ENCODE results near the gene GABRR1. TPM values are rescaled to one million over a fixed set of nuclear protein-coding genes. Genes with fewer than 3 reads are reported as not detected.
A peak's percentile ranks its signal among the peaks of the same experiment; 100 is the strongest.

GABRR1 gene
- total and polyA plus RNA-seq, 9 donors = 0.07 TPM; not detected in 8

GRCh38 chr6:89160331-89161092, 56.6 kb downstream of the GABRR1 start:
- Histone ChIP-seq H3K4me1 (ENCODE audit: insufficient read depth) (peaks cover 1% of the 10 kb centered on the region), H3K36me3 (no peaks in the 10 kb centered on the region), H3K9me3 (no peaks in the 10 kb centered on the region), H3K4me3 (no peak overlapping the region), H3K27ac (no peak overlapping the region), H3K27me3 (no peaks in the 10 kb centered on the region)
- TF ChIP-seq CTCF (IDR thresholded peaks at IDR 0.05) = no peak
- TF ChIP-seq EP300 (IDR thresholded peaks at IDR 0.05) = no peak
- TF ChIP-seq POLR2A (IDR thresholded peaks at IDR 0.05) = no peak
- intact Hi-C loops (cut with DNase I) = no loop called here
- WGBS, 3 donors = 96 to 99% (median 97%) methylated on average over 4 of the region's 4 CpGs
- no peak for DNase-seq

GRCh38 chr6:89154131-89154530, 63.0 kb downstream of the GABRR1 start:
- no peaks in the 10 kb centered on the region for H3K4me1 ChIP-seq (ENCODE audit: insufficient read depth)
- H3K27ac ChIP-seq = no peak overlapping the region
- H3K9me3 ChIP-seq = no peaks in the 10 kb centered on the region
- no peaks in the 10 kb centered on the region for H3K27me3 ChIP-seq
- no peak overlapping the region for H3K4me3 ChIP-seq
- no peak for DNase-seq
- WGBS, 3 donors = 84 to 92% (median 87%) methylated on average over 1 of the region's 1 CpG
- intact Hi-C loops (cut with DNase I) = no loop called here
- no peaks in the 10 kb centered on the region for H3K36me3 ChIP-seq
- TF ChIP-seq CTCF (IDR thresholded peaks at IDR 0.05) = no peak
- no peak for TF ChIP-seq EP300 (IDR thresholded peaks at IDR 0.05)
- TF ChIP-seq POLR2A (IDR thresholded peaks at IDR 0.05) = no peak

GRCh38 chr6:89148016-89148750, 69.0 kb downstream of the GABRR1 start:
- peak in 1 of 5 donors; percentile 25 for DNase-seq
- 95 to 96% (median 95%) methylated on average over 17 of the region's 17 CpGs for WGBS, 3 donors
- H3K4me1 ChIP-seq (ENCODE audit: insufficient read depth) = peaks cover 6% of the 10 kb centered on the region
- H3K36me3 ChIP-seq = no peaks in the 10 kb centered on the region
- intact Hi-C loops (cut with DNase I) = loop anchor here in 2 of 4 donors (10.0 kb wide), 1 partner anchor 63 kb away; the partner anchor contains the start of gene PNRC1 (in 2 of the 2)
- H3K9me3 ChIP-seq = no peaks in the 10 kb centered on the region
- TF ChIP-seq EP300 (IDR thresholded peaks at IDR 0.05) (no peak), CTCF (IDR thresholded peaks at IDR 0.05) (no peak), POLR2A (IDR thresholded peaks at IDR 0.05) (no peak)
- no peak overlapping the region for H3K4me3 ChIP-seq
- H3K27me3 ChIP-seq = no peaks in the 10 kb centered on the region
- no peak overlapping the region for H3K27ac ChIP-seq

- intact Hi-C loops (cut with DNase I) = loop anchor here in 2 of 4 donors (10.0 kb wide), 1 partner anchor 62 kb away; the partner anchor contains the start of gene PNRC1 (in 2 of the 2)
- peak overlapping the region; percentile 82 to 97 for H3K27ac ChIP-seq
- H3K4me3 ChIP-seq = peak overlapping the region; percentile 77
- H3K9me3 ChIP-seq = no peaks in the 10 kb centered on the region
- no peaks in the 10 kb centered on the region for H3K27me3 ChIP-seq
- DNase-seq = no peak
- H3K36me3 ChIP-seq = no peaks in the 10 kb centered on the region
- WGBS, 3 donors = 33 to 35% (median 33%) methylated on average over 26 of the region's 26 CpGs
- peaks cover 6% of the 10 kb centered on the region for H3K4me1 ChIP-seq (ENCODE audit: insufficient read depth)
- TF ChIP-seq CTCF (IDR thresholded peaks at IDR 0.05) (no peak), POLR2A (IDR thresholded peaks at IDR 0.05) (no peak), EP300 (IDR thresholded peaks at IDR 0.05) (no peak)
Observed at GRCh38 chr6:89146718-89147700, 70.1 kb downstream of the GABRR1 start.

Measured in ovary (tissue), 9 donors.